Fibroblast of the aortic adventitia (primary cell): ENCODE results near the gene RTL1. TPM values are rescaled to one million over a fixed set of nuclear protein-coding genes. Genes with fewer than 3 reads are reported as not detected.

Source experiments
- DNase-seq: peaks from one replicate; pipeline ENCODE4 v3.0.0-alpha.2; 2010; ENCODE audit warnings: low read depth
- H3K4me3 ChIP-seq: 2 replicates; pipeline ENCODE4 v1.5.1; 2011; ENCODE audit warnings: low read depth, mild to moderate bottlenecking, control low read depth, low read length, moderate library complexity
- total RNA-seq: library from RNA; depleted of rRNA; stranded (reverse); fragments of >200 nt; gene quantifications from 2 replicates; pipeline ENCODE4 v1.2.3, GENCODE V29; 2012; ENCODE audit warnings: low replicate concordance
- TF ChIP-seq, protein P1 (sequence below): IDR thresholded peaks from 2 replicates; pipeline ENCODE4 v1.5.1; 2011; ENCODE audit warnings: mild to moderate bottlenecking, low read length, control low read depth, inconsistent platforms; ENCODE audit not compliant: insufficient read depth

Gene RTL1
- total RNA-seq, 1 donor, result not detected

DNA sequence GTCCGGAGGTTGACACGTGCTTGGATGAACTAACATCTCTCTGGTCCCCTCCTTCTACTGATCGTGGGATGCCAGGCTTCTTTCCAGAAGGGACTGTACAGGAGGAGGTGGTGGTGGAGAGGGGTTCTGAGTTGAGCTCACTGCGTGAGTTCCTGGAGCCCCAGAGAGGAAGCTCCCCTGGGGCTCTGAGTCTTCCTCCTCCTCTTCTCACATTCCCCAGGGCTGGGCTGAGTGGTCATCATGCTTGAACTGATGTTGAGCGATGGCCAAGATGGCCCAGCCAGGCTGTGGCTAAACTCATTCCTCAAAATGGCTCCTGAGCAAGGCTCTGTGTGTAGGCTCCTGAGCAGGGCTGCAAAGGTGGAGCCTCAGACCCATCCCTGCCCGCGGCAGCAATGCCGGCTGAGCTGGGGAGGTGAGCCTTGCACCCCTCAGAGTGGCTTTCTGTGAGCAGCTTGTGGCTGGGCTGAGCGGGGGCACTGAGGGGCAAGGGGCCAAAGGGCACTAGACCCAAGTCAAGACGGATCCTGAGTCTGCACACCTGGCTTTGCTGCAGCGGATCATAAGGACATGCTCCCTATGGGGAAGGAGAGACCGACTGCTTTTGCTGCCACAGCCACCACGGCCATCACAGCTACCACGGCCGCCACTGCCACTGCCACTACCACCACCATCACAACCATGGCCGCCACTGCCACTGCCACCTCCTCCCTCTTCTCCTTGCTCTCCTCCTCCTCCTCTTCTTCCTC is 42.2 kb downstream of the RTL1 start:
- H3K4me3 ChIP-seq, result no peak overlapping the region
- TF ChIP-seq, protein P1, sequence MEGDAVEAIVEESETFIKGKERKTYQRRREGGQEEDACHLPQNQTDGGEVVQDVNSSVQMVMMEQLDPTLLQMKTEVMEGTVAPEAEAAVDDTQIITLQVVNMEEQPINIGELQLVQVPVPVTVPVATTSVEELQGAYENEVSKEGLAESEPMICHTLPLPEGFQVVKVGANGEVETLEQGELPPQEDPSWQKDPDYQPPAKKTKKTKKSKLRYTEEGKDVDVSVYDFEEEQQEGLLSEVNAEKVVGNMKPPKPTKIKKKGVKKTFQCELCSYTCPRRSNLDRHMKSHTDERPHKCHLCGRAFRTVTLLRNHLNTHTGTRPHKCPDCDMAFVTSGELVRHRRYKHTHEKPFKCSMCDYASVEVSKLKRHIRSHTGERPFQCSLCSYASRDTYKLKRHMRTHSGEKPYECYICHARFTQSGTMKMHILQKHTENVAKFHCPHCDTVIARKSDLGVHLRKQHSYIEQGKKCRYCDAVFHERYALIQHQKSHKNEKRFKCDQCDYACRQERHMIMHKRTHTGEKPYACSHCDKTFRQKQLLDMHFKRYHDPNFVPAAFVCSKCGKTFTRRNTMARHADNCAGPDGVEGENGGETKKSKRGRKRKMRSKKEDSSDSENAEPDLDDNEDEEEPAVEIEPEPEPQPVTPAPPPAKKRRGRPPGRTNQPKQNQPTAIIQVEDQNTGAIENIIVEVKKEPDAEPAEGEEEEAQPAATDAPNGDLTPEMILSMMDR, result no peak
- no peak for DNase-seq

DNA sequence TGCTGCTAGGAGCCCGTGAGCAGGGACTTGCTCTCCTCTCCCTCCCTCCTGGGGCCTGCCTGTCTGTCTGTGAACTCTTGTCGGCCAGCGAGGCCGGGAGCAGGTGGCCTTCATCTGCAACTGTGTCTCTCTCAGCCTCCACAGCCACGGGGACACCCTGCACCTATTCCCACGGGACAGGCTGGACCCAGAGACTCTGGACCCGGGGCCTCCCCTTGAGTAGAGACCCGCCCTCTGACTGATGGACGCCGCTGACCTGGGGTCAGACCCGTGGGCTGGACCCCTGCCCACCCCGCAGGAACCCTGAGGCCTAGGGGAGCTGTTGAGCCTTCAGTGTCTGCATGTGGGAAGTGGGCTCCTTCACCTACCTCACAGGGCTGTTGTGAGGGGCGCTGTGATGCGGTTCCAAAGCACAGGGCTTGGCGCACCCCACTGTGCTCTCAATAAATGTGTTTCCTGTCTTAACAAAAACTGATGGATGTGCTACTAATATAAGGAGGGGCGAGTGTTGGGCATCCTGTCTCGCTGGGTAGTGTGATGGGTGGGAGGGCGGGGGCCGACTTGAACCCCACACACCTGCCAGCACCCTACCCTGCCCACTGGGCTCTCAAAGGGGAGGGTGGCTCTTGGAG is 42.9 kb downstream of the RTL1 start:
- H3K4me3 ChIP-seq, result no peak overlapping the region
- TF ChIP-seq, protein P1, result no peak
- DNase-seq, result no peak

DNA sequence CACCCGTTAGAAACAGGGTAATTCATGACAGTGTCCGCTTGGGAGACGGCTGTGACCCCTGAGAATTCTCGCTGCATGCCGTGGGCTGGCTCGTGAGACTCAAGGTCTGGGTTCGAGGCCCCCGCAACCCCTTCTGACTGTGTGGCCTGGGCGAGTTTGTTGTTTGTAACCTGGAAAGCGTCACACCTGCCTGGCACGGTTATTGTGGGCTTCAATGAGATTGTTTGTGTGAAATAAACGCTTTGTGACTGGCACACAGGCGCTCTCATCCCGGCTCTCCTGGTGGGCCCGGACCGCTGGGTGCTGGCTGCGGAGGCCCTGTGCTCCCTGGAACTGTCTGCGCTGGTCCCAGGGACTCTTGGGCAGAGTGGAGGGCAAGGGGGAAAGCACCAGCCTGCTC is 43.7 kb downstream of the RTL1 start:
- H3K4me3 ChIP-seq, result no peak overlapping the region
- TF ChIP-seq, protein P1, result no peak
- no peak for DNase-seq

DNA sequence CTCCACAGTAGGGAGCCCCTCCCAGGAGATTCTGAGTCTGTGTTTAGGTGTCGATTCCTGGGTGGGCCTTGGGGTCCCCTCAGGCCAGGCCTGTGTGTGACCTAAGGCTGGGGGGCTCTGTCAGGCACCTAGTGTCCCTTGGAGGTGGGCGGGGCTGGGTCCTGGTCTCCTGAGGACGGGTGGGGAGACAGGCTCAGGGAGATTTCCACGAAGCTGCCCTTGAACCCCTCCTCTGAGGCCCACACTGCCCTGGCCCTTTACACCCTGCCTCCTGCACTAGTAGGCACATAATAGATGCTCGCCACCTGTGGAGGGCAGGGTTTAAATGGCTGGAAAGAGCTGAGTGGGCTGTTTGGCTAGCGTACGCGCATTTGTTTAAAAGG is 44.7 kb downstream of the RTL1 start:
- no peak overlapping the region for H3K4me3 ChIP-seq
- DNase-seq, result no peak
- TF ChIP-seq, protein P1, result no peak

DNA sequence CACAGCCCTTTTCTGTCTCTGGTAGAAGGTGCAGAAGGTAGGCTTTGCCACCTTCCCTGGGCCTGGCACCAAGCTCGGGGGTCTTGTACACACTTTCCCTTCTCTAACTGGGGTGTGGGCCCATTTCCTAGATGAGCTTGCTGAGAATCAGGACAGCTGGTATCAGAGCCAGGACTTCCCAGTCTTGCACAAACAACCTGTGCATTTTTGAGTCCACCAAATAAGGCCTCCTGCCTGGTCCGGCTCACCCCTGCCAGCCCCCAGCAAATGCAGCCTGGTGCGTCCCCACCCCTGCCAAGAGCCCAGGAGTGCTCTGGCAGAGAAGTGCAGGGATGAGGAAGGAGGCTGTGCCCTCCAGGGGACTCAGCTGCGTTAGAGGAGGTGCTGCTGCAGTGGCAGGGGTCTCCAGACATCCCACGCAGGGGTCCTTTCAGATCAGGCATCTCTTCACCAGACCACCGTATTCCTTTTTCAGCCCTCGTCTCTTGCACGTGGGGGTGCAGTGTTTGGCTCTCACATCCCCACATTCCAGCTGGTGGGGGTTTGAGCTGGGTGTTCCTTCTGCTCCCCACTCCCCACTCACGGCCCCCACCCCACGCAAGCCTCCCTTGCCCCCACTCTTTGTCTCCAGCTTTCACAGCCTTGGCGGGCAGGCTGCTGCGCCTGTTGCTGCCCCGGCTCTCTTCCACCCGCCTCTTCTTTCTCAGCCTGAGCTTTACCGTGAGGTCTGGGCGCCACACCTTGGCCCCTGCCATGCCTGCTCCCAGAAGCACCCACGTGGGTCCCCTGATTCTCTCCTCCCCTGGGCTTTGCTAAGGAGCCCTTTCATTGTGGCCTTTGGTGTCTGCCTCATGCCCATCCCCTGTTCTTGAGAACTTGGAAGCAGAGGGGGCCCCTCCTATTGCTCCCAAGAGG is 45.3 kb downstream of the RTL1 start:
- H3K4me3 ChIP-seq, result no peak overlapping the region
- TF ChIP-seq, protein P1, result no peak
- no peak for DNase-seq

DNA sequence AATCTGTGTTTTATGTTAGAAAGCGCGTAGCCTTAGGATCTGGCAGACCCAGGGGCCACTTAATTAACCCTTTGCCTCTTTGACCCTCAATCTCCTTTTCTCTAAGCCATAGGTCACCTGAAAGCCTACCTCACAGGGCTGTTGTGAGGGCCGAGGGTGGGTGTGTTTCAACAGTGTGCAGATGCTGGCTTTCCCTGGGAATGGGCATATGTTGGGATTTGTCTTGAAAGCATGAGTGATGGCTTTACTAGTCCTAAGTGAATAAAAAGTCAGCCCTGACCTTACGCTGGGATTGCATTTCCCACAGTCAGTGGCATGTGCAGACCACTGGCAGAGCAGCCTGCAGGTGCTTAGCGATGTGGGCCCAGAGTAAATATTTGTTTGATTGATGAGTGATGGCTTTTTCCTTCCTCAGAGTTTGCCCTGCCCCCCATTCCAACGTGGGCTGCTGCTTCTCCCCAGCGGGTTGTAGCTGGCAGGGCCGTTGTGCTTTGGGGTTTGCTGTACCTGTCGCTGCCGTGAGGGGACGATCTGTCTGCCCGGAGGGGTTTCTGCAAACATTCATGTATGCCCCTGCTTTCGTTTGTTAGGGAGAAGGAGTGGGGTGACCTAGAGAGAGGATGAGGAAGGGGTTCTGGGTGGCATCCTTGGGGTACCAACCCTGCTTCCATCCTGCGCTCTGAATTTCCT is 46.1 kb downstream of the RTL1 start:
- DNase-seq, result no peak
- TF ChIP-seq, protein P1, result no peak
- no peak overlapping the region for H3K4me3 ChIP-seq
